Stimulated activated CD8-positive, alpha-beta memory T cell treated with anti-CD3 and anti-CD28 coated beads, Interleukin-12 subunit alpha, Interleukin-12 subunit beta, amount 100 ng/mL, for 24 hours (primary cell): Measurements from ENCODE around the gene SLC24A4.

ENCODE experiments used
- DNase-seq: peaks from one replicate; pipeline ENCODE4 v3.0.0-alpha.2; 2020; ENCODE audit errors: extremely low read depth

SLC24A4 gene

DNA sequence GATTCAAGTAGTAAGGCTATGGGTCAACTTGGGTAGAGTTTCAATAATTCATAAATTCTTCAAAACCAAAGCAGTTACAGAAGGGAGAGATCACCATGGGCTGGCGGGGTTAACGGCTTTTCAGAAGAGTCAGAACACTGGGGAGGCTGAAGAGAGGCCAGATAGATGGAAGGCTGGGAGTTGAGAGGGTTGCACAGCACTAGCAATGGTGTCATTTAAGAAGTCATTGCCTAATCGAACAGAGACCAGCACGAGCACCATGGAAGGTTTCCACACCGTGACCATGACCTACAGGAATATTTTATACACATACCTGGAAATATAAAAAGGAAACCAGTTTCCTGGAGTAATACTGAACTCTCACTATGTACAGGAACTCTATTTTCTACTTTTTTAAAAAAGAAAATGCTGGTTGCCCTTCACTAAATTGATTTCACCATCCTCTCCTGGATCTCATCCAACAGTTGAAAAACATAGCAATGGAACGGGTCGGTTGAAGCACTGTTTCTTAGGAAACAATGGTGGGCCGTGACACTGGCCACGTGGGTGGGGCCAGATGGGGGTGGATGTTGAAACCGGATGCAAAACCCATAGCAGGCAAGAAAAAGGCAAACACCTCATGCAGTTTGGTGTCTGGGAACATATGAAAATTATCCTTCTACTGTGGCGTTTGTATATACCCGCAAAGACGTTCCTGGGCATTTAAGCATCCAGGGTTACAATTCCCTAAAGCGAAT, 152.7 kb downstream of the SLC24A4 start:
- no peak for DNase-seq

DNA sequence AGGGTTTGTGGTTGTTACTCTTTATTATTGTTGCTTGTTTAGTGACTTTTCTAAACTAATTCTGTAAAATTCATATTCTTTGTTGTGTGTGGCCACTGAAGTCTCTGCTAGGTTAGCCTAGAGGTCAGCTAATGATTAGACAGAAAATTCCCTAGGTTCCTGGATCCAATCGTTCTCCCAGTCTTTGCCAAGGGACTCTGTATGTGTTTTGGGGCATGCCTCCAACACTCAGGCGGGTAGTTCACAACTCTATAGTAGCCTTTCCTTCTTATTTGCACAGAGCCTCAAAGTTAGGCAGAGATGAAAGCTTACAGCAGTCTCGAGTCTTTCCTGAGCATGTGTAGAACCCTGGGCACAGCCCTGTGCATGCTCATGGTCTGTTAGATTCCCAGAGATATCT, 157.9 kb downstream of the SLC24A4 start:
- no peak for DNase-seq

DNA sequence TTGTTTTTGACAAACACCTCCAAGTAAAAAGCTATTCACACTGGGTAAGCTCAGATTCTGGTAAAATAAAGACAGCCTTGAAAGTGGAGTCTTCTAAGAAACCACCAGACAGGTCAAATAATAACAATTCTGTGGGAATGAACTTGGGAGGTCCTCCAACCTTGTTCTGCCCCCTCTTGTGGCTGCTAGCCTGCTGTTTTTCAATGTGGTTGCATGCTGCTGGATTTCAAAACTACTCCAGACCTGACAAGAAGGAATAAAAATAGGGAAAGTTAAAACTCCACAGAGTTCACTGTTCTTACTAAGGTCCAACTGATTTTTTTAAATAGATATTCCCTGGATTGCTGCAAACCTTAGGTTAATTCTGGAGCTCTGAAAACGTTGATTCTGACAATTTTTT, 158.4 kb downstream of the SLC24A4 start:
- DNase-seq, result no peak

DNA sequence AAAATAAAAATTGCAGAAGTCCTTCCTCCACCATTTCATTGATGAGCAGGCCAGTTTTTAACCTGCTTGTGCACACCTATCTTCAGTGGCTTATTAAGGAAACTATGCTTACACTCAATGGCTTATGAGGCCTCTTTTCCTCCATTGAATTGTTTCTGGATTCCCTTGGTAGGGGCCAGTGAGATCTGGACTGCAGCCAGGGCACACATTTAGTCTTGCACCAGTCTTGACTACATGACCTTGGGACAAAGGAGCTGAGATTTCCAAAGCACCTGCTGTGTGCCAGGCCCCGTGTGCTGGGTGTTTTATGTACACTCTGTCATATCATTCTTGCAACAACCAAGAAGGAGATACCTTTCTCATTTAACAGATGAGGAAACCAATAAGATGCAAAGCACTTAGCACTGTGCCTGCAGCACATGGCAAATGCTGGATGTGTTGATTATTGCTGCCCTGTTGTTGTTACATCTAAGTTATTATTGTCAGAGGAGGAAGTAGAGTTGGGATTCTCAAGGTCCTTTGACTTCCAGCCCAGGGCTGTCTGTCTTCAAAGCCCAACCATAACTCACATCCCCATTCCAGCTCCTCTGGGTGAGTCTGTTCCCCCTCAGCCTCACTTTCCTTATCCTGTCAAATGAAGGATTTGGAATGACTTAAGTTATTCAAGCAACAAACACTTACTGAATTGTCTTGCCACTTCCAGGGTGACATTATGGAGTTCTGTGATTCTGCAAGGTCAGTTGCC, 159.0 kb downstream of the SLC24A4 start:
- DNase-seq, result no peak

DNA sequence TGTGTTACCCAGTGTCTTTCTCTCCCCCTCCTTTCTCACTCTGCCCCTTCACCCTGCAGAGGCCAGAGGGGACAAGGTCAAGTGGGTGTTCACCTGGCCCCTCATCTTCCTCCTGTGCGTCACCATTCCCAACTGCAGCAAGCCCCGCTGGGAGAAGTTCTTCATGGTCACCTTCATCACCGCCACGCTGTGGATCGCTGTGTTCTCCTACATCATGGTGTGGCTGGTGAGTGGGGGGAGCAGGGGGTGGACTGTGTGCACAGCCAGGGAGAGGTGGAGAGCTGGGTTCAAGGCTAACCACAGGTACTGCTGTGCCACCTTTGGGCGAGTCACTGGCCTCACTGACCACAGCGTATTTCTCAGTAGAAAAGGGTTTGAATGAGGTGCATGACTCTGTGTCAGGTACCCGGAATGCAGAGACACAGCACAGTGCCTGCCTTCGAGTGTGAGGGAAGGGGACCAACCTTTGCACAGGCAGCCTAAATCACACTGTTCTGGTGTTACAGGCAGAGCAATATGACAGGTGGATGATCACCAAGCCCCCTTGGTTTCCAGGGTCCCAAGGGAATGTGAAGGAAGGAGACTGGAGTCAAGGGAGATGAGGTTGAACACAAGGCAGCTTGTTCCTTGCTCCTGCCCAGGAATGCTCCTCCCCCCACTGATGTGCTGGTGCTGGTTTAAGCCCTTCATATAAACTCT, 159.8 kb downstream of the SLC24A4 start:
- no peak for DNase-seq

DNA sequence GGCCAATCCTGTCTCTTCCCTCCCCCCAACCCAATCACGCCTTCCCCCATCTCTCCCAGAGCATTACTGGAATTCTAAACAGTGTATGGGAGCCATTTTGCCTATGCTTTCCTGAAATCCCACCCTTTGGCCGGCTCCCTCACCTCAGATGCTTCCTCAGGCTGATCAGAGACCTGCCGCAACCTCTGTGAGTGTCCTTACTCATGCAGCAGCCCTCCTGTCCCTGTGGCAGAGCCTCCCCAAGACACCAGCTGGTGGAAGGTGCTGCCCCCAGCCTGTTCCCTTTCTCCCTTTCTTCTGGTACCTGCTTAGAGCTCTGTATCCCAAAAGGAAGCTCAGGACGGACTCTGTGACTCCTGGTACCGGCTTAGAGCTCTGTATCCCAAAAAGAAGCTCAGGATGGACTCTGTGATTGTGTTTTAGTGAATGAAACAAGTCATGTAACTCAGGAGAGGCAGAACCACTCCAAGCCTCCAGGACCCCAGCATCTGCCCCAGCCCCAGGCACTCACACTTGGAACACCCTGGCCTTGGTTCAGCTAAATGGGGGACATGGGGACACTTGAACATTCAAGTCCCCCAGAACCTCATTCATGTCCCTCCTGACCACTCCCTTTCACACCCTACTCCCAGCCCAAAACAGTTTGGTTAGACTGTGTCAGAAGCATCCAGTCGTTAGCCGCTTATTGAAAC, 161.3 kb downstream of the SLC24A4 start:
- DNase-seq, result no peak

DNA sequence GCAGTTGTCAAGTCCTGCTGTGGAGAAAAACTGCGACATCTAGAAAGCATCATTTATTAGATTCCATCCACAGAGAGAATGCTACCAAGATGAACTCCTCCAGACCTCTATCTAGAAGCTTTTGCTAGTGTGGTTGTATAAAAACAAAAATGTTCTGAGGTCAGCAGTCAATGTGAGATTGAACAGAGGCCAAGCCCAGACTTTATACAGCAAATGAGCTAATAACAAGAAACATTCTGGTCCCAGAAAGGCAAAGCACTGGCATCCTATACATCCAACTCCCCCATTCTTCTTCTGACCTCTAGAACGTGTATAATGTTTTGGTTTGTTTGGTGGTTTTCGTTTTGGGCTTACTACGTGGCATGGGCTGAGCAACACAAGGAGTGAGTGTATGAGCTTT, 163.9 kb downstream of the SLC24A4 start:
- DNase-seq, result no peak

DNA sequence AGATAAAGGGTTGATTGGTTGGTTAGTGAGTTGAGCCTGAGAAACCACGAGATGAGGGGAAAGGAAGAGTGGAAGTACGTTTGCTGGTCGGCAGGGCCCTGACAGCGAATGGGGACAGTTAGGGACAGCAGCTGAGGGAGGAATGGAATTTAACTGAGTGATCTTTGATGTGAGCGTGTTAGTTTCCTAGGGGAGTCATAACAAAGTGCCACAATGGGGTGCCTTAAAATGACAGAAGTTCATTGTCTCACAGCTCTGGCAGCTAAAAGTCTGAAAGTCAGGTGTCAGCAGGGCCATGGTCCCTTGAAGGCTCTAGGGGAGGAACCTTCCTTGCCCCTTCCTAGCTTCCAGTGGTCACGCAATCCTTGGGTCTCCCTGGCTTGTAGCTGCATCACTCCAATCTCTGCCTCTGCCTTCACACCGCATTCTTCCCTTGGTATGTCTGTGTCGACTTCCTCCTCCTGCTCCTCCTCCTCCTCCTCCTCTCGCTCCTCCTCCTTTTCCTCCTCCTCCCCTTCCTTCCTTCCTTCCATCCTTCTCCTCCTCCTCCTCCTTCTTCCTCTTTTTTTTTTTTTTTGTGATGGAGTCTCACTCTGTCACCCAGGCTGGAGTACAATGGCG, 164.7 kb downstream of the SLC24A4 start:
- DNase-seq, result no peak

DNA sequence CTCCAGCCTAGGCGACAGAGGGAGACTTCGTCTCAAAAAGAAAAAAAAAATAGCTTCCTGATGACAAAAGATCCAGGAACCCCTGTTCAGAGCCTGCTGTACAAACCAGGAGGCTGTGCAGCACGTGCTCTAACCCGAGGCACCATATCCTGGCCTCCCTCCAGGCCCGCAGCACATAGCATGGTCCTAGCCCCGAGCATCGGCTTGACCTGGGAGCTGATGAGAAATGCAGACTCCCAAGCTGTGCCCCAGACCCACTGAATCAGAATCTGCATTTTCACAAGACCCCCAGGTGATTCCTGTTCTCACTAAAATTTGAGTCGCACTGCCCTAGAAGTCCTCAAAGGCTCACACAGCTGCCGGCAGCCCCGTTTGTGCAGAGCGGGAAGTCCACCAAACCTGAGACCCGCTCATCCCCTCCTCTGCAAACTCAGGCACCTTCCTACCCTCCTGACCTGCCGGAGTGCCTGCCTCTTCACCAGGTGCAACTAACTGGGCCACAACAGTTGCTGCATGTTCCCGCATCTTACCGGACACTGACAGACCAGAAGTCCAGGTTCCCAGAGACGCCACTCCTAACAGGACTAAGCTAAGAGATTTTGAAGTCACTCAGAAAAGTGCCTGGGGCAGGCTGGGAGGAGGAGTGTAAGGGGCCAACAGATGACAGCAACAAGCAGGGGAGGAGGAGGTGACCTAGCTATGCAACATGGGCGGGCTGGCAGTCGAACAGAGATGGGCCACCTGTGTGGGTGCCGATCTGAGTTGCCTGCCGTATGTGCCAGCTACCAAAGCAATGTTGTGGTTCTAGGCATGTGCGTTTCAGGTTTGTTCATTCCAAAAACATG, 166.7 kb downstream of the SLC24A4 start:
- DNase-seq, result no peak

DNA sequence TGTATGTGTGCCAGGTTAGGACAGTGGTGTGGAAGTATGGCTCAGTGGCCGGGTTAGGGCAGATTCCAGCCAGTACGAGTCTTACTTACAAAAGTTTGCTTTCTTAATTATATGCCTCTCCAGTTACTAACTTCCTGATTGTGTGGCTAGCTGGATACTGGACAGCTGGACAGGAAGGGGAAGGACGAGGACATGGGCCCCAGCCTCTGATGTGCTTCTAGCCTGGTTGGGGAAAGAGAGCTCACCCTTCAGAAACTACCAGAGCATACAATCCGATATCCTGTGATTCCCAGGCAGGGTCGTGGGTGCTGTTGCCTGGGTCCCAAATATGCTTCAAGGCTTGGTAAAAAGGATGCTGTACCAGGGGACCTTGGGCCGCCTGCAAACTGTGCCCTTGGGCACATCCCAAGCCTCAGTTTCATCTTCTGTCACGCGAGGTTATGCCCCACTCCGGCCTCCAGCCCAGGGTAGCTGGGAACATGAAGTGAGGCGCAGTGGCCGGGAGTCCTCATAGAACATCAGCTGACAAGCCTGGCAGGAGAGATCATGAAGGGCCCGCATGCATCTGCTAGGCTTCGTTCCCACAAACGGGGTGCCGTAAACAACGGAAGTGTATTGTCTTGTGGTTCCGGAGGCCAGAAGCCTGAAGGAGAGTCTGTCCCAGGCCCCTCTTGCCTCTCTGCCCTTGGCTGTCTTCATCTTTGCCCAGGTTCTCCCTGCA, 167.4 kb downstream of the SLC24A4 start:
- no peak for DNase-seq

DNA sequence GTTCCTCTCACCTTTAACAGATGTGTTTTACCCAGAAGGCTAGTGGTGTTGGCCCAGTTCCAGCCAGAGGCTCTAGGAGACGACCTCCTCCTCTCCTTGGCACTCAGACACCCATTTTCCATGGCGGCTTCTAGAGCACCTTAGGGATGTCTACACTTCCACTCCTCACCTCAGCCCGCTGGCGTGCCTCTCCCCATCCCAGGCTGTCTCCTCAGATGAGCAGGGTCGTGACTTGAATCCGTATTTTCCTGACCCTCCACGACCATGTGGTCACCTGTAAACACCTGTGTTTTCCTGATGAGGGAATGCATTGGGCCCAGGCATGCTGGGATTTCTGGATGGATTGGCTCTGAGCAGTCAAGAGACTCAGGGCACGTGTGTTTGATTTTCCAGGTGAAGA, 168.8 kb downstream of the SLC24A4 start:
- DNase-seq, result no peak

DNA sequence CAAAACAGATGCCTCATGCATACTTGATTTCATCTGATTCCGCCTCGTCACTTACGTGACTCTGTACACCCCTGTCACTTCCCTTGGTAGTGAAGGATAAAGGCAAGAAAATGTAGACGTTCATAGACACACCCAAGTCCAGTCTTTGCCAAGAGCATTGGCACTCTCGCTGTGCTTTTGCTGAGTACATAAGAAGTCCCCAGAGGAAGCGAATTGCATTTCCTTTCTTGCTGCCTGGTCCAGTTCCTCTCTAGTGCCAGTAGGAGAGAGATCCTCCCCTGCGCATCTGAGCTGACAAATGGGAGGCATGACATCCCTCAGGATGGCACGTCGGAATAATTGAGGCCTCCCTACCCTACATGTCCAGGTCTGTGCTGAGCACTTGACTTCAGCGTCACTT, 169.3 kb downstream of the SLC24A4 start:
- no peak for DNase-seq

DNA sequence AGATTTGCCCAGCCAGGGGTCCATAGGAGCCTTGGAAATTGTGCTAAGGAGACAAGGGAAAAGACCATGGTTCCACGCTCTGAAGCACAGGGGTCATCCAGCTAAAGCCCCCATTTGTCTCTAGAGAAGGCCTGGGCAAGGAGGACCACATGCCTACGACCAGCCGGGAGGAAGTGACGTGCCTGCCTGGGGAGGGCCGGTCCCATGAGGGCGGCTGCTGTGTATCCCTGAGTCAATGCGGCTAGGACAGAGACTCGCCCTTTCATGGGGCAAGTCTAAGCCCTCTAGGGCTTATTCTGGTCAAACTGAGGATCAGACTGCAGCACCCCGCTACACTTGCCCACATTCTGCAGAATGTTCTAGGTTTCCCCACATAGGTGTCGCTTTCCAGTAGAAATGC, 170.1 kb downstream of the SLC24A4 start:
- DNase-seq, result no peak

DNA sequence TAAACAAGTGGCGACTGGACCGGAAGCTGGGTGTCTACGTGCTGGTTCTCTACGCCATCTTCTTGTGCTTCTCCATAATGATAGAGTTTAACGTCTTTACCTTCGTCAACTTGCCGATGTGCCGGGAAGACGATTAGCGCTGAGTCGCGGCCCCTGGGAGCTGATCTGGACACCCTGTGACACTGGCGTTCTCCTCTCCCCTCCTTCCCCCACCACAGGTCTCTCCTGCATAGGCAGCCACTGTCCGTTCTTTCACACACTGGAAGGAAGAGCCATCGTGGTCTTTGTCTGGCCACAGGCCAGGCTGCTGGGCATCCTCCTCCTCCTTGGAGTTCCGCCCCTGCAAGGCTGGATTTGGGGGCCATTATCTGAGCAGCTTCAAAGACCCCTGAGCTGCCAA, 170.5 kb downstream of the SLC24A4 start:
- DNase-seq, result no peak

DNA sequence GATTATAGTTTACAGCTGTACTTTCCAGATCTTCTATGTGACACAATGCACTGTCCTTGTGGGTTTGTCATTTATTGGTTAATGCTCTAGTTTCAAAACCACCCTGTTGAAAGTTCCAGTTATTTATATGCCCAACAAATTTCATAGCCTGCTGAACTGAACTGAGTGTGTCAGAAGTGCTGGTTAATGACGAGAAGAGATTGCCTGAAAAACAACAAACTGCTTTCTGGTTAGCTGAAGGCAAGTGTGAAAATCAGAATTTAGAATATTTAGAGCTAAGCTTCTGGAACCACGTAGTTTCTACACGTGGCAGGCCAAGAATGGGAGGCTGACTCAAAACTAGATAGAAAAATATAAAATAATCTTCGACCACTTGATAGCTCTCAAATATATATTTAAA, 171.5 kb downstream of the SLC24A4 start:
- DNase-seq, result no peak

DNA sequence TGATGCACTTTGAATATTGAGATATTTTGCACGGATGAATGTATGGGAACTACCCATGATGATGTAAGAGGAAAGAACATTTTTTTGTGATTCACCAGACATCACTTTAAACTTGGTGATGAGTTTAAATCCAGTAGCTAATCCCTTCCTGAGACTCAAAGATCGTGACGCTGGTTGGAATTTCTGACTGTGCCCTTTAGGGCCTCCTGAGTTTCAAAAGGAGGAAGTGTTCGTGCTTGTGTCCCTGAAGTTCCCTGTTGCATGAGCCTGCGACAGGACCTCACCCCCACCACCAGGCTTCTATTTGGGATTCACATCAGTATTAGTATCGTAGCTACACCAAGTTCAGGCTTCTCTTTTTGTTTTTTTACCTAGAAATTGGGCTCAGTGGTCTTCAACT, 172.1 kb downstream of the SLC24A4 start:
- no peak for DNase-seq

DNA sequence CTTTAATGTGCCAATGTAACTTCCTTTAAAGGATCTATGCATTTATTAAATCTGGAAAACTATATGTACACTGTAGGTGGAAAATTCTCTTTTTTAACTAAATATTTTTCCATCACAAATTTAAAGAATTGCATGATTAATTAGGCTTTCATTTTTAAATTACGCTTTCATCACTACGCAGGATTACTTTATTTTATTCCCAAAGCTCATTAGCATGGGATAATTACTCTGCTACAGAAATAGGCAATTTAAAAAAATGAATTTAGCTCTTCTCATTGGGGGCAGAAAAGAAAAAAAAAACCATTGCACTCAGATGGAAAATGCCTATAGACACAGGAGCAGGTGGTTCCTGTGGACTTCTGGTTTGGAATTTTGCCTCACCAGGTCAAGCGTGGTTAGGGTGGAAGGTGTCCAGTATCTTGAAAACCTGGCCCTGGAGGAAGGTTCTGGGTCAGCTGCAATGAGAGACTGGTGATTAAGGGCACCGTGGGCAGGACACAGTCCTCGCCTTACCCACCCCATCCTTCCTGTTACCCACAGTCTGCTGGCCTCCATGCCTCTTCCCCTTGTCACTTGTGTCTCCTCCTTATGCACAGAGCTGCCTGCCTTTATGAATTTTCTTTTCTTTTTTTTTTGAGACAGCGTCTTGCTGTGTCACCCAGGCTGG, 173.4 kb downstream of the SLC24A4 start:
- no peak for DNase-seq

DNA sequence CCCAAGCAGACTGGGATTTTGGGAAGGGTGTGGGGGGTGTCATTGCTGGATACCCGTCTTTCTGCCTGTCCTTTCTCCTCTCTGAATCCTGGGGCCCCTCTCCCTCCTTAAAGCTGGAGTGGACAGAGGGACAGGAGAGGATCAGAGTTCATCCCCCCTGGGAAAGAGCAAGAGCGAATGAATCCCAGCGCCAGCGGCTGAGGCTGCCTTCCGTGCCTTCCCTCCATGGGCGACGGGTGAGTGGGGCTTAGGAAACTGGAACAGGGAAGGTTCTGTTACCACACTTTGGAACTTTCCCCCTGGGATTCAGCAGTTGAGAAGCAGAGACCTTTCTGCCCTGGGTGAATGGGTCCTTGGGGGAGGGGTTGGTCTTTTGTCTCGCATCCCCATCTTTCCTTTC, 174.4 kb downstream of the SLC24A4 start:
- DNase-seq, result no peak

DNA sequence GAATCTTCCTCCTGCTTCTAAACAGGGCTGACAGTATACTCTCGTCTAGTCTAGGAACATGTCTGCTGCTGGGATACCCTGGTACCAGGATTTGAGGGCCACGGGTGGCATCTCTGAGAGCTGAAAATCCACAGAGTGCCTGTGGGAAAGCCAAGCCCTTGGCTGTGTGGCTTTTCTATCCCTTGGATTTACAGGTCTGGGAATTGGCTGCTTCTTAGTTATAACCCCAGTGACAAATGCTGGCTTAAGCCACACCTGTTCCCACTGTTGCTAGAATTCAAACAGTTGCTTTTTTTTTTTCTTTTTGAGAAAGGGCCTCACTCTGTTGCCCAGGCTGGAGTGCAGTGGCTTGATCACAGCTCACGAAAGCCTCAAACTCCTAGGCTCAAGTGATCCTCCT, 176.3 kb downstream of the SLC24A4 start:
- DNase-seq, result no peak

DNA sequence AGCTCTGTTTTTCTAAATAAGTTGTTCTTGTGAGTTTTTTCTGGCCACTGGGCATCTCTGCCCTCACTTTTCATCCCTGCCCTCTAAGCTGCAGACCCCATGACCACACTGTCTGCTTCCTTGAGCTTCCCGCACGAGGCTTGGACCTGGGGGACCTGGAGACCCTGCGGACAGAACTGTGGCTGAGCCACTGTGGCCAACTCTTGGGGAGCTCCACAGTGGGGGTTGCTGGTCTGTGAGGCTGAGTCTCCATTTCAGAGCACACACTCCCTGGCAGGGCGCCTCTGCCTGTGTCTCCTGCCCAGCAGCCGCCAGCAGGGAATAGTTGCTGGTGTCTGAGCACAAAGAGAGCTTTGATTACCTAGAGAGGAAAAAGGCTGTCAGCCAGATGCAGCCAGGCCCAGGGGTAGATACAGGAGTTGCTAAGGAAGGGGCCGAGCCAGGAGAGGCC, 177.6 kb downstream of the SLC24A4 start:
- no peak for DNase-seq
